Kidney (tissue), 14 donors: Measurements from ENCODE around the gene DUSP9. TPM values are rescaled to one million over a fixed set of nuclear protein-coding genes. Genes with fewer than 3 reads are reported as not detected.

Experiments used
- DNase-seq, 5 donors: peaks; one replicate each; pipeline ENCODE4 v3.0.0-alpha.2; 2013 to 2020
- FAIRE-seq: peaks from 2 replicates; lab custom pipeline; 2012; peaks lifted over from hg19 to GRCh38; lab: Jason Lieb, UNC
- H3K27ac ChIP-seq, 2 donors: one replicate each; pipeline ENCODE4 v1.7.0; 2013; ENCODE audit warnings: low read depth in 2 of 2, low read length in 2 of 2, inconsistent platforms in 1 of 2
- H3K27me3 ChIP-seq: one replicate; pipeline ENCODE4 v1.7.1; 2013; ENCODE audit warnings: low read length, inconsistent platforms; ENCODE audit not compliant: control insufficient read depth, insufficient read depth
- H3K36me3 ChIP-seq, 3 donors: one replicate each; pipeline versions ENCODE4 v1.7.0 to v1.7.1; 2013; ENCODE audit warnings: low read length in 3 of 3, control low read depth in 1 of 3, inconsistent platforms in 1 of 3; ENCODE audit not compliant: insufficient read depth in 3 of 3, control insufficient read depth in 2 of 3
- H3K4me1 ChIP-seq, 3 donors: one replicate each; pipeline versions ENCODE4 v1.7.0 to v1.7.1; 2013; ENCODE audit warnings: low read length in 3 of 3, inconsistent platforms in 1 of 3, low read depth in 1 of 3; ENCODE audit not compliant: control insufficient read depth in 2 of 3, insufficient read depth in 2 of 3
- H3K4me3 ChIP-seq, 3 donors: one replicate each; pipeline versions ENCODE4 v1.7.0 to v1.8.1; 2013; ENCODE audit warnings: low read length in 3 of 3, control low read depth in 1 of 3, inconsistent platforms in 1 of 3
- H3K9ac ChIP-seq, 3 donors: one replicate each; pipeline versions ENCODE4 v1.7.0 to v1.7.1; 2013; ENCODE audit warnings: low read length in 3 of 3, control low read depth in 1 of 3, inconsistent platforms in 1 of 3
- H3K9me3 ChIP-seq, 3 donors: one replicate each; pipeline versions ENCODE4 v1.7.0 to v1.7.1; 2013; ENCODE audit warnings: low read length in 3 of 3, control low read depth in 1 of 3, inconsistent platforms in 1 of 3; ENCODE audit not compliant: control insufficient read depth in 2 of 3, insufficient read depth in 1 of 3
- CTCF ChIP-seq: IDR thresholded peaks from 3 replicates; pipeline ENCODE4 v1.5.1; 2012; ENCODE audit warnings: mild to moderate bottlenecking, moderate library complexity, borderline replicate concordance; ENCODE audit not compliant: insufficient read depth; ENCODE audit errors: extremely low read depth
- intact Hi-C: fragments of 100-400 bp; cut with DNase I; formaldehyde crosslinking; loops from one replicate; pipeline ENCODE4 v1.11.1; 2022
- polyA plus RNA-seq: library from polyadenylated mRNA; stranded (reverse); fragments of 350-450 nt; fragmentation: Illumina TruSeq; extraction: RNeasy Lipid Tissue Mini Kit (QIAGEN cat#74804); gene quantifications from one replicate; pipeline ENCODE4 v1.2.3, GENCODE V29; 2014; ENCODE audit warnings: low read depth, low replicate concordance; ENCODE audit not compliant: insufficient read depth
- total RNA-seq: library from RNA; stranded (reverse); fragmentation: NEBNext Ultra II Directional; extraction: Animal tissue kit (Norgen Biotek cat#: 25700); gene quantifications from one replicate; pipeline ENCODE4 v1.2.1, GENCODE V29; 2021
- donor health status: control.
- donor health status: control.
- donor health status: control.
- donor health status: control.
- donor health status: control.
- donor health status: DM: yes; HTN: yes; CAD: no.
- donor health status: Normal renal cell carcinoma (clear cell type).

The DUSP9 gene
- total and polyA plus RNA-seq, 2 donors from 2014 or later, result 4.7 to 81.4 TPM

- H3K4me3 ChIP-seq, result peak overlapping the region in 1 of 3 donors; percentile 47
- H3K9me3 ChIP-seq, result no peaks in the 10 kb centered on the region
- DNase-seq (peak in 3 of 5 donors; percentile 23 to 78 (median 53)), FAIRE-seq (no peak)
- peak overlapping the region in 1 of 3 donors; percentile 46 for H3K9ac ChIP-seq
- peak; percentile 16 for TF ChIP-seq CTCF
- H3K27me3 ChIP-seq, result no peaks in the 10 kb centered on the region
- peak overlapping the region in 1 of 2 donors; percentile 9 for H3K27ac ChIP-seq
- intact Hi-C loops, result no loop called here
- peaks cover 0 to 2% (median 0%) of the 10 kb centered on the region in 3 donors for H3K4me1 ChIP-seq
- H3K36me3 ChIP-seq, result no peaks in the 10 kb centered on the region
Measured at GRCh38 chrX:153649178-153649914, 2.3 kb downstream of the DUSP9 start.

DNA sequence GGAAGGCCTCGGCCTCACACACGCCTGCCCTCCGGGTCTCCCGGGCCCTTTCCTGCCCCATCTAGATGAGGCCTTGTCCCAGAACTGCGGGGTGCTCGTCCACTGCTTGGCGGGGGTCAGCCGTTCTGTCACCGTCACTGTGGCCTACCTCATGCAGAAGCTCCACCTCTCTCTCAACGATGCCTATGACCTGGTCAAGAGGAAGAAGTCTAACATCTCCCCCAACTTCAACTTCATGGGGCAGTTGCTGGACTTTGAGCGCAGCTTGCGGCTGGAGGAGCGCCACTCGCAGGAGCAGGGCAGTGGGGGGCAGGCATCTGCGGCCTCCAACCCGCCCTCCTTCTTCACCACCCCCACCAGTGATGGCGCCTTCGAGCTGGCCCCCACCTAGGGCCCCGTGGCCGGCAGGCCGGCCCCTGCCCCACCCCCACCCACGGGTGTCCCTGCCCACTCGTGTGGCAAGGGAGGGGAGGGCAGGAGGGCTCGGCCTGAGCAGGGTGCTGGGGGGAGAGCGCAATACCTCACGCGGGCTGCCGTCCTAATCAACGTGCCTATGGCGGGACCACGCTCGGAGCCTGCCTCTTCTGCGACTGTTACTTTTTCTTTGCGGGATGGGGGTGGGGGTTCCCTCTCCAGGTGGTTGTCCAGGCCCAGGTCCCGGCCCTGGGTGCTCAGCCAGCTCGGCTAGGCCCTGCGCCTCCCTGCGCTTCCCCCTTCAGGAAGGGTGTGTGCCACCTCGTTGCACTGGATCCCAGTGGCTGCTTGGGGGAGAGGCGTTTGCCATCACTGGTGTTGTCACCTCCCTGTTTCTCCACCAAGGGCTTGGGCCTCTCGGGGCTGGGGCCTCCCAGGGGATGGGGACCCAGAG lies 3.1 kb downstream of the DUSP9 start:
- DNase-seq, result peak in 2 of 5 donors; percentile 30 to 59
- no peak for FAIRE-seq
- H3K27me3 ChIP-seq, result no peaks in the 10 kb centered on the region
- no peak overlapping the region for H3K4me3 ChIP-seq
- no peaks in the 10 kb centered on the region for H3K9me3 ChIP-seq
- no peak overlapping the region for H3K9ac ChIP-seq
- H3K4me1 ChIP-seq, result peaks cover 0 to 2% (median 0%) of the 10 kb centered on the region in 3 donors
- intact Hi-C loops, result no loop called here
- H3K27ac ChIP-seq, result no peak overlapping the region
- no peak for TF ChIP-seq CTCF
- H3K36me3 ChIP-seq, result no peaks in the 10 kb centered on the region

GRCh38 chrX:153650959-153651358 lies 4.0 kb downstream of the DUSP9 start:
- no peak for FAIRE-seq
- Histone ChIP-seq H3K9me3 (no peaks in the 10 kb centered on the region), H3K27me3 (no peaks in the 10 kb centered on the region), H3K36me3 (no peaks in the 10 kb centered on the region), H3K9ac (no peak overlapping the region), H3K27ac (no peak overlapping the region), H3K4me3 (no peak overlapping the region), H3K4me1 (peaks cover 0 to 2% (median 0%) of the 10 kb centered on the region in 3 donors)
- intact Hi-C loops, result no loop called here
- TF ChIP-seq CTCF, result no peak
- DNase-seq, result peak in 1 of 5 donors; percentile 37
